Activated CD8-positive, alpha-beta T cell treated with anti-CD3 and anti-CD28 coated beads, Interleukin-2, amount 10 ng/mL, durations not matched to agents 7 days and 5 days (primary cell): ENCODE measurements around the gene PRPF4. TPM values are rescaled to one million over a fixed set of nuclear protein-coding genes. Genes with fewer than 3 reads are reported as not detected.

Experiments
- total RNA-seq, 2 experiments: library from RNA; stranded (reverse); gene quantifications; one replicate each; pipeline ENCODE4 v1.2.3, GENCODE V29; 2021

The PRPF4 gene
- total RNA-seq, 2 experiments from 2014 or later = 33.3 to 37.3 TPM

Other genes starting within 250 kb of the PRPF4 start
- under 1 TPM; 0.76 to 0.81 TPM for gene ZFP37, start 218.9 kb upstream of the PRPF4 start, total RNA-seq
- 1 to 10 TPM; 2.0 to 2.7 TPM for gene SLC31A2, start 124.7 kb upstream of the PRPF4 start, total RNA-seq
- gene FKBP15, start 54.4 kb upstream of the PRPF4 start, total RNA-seq = 10 to 100 TPM; 34.5 to 36.3 TPM
- gene SLC31A1, start 54.1 kb upstream of the PRPF4 start, total RNA-seq = 10 to 100 TPM in 1 of 2 experiments, 1 to 10 TPM in 1; 9.5 to 10.2 TPM
- 10 to 100 TPM; 26.1 to 28.9 TPM for gene CDC26, start 86 bp upstream of the PRPF4 start, total RNA-seq
- not detected for gene RNF183, start 27.7 kb downstream of the PRPF4 start, total RNA-seq
- gene WDR31, start 64.6 kb downstream of the PRPF4 start, total RNA-seq = under 1 TPM; 0.47 to 0.92 TPM
- gene BSPRY, start 73.9 kb downstream of the PRPF4 start, total RNA-seq = 1 to 10 TPM; 4.0 to 4.4 TPM
- gene HDHD3, start 101.3 kb downstream of the PRPF4 start, total RNA-seq = 10 to 100 TPM; 14.0 to 15.3 TPM
- 10 to 100 TPM; 26.0 to 30.7 TPM for gene ALAD, start 125.6 kb downstream of the PRPF4 start, total RNA-seq
- 10 to 100 TPM; 78.9 to 81.7 TPM for gene POLE3, start 135.0 kb downstream of the PRPF4 start, total RNA-seq
- under 1 TPM; 0.34 to 0.60 TPM for gene C9orf43, start 135.1 kb downstream of the PRPF4 start, total RNA-seq
- gene RGS3, start 188.1 kb downstream of the PRPF4 start, total RNA-seq = 10 to 100 TPM; 68.9 to 77.2 TPM